ENCODE data around the gene SMARCC1. TPM values are rescaled to one million over a fixed set of nuclear protein-coding genes. Genes with fewer than 3 reads are reported as not detected.

Gene SMARCC1
- total RNA-seq, 2 donors from 2014 or later, result 98.0 to 118 TPM

- no peak for ATAC-seq (replicated peaks in 1 of 2)
- H3K4me1 Mint-ChIP-seq (ENCODE audit: low read depth), result no peaks in the 10 kb centered on the region
- no peaks in the 10 kb centered on the region for H3K9me3 Mint-ChIP-seq
- no peaks in the 10 kb centered on the region for H3K36me3 Mint-ChIP-seq (ENCODE audit: insufficient read depth in 2 of 2)
- no peak overlapping the region for H3K27ac Mint-ChIP-seq
- no peaks in the 10 kb centered on the region for H3K27me3 Mint-ChIP-seq (ENCODE audit: low read depth)
- DNase-seq, result no peak
- H3K4me3 Mint-ChIP-seq, result no peak overlapping the region
Measured at GRCh38 chr3:47565734-47566550, 215.8 kb downstream of the SMARCC1 start.

GRCh38 chr3:47556351-47556750 lies 225.3 kb downstream of the SMARCC1 start:
- H3K27ac Mint-ChIP-seq, result no peak overlapping the region

DNA sequence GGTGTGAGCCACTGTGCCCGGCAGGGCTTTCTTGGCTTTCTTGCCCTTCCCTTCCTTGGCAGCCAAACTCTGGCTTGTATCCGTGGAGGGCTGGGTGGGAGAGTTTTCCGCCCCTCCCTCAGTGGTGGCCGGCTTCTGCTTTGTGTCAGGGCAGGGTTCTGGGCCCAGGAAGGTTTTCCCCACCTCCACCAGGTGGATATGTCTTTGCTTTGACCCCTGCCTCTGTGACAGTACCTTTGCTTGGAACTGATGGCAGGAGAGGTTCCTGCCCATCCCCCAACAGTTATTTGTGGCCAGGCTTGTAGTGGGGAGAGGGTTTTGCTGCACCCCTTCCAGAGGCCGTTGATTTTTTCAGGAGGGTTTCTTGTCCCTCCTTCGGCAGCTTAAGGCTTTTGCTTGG lies 227.4 kb downstream of the SMARCC1 start:
- no peak for DNase-seq
- ATAC-seq (replicated peaks in 1 of 2), result no peak
- no peaks in the 10 kb centered on the region for H3K9me3 Mint-ChIP-seq
- H3K27ac Mint-ChIP-seq, result no peak overlapping the region
- no peaks in the 10 kb centered on the region for H3K4me1 Mint-ChIP-seq (ENCODE audit: low read depth)
- peaks cover 0 to 2% of the 10 kb centered on the region in 2 donors for H3K36me3 Mint-ChIP-seq (ENCODE audit: insufficient read depth in 2 of 2)
- no peak overlapping the region for H3K4me3 Mint-ChIP-seq
- peaks cover 21% of the 10 kb centered on the region for H3K27me3 Mint-ChIP-seq (ENCODE audit: low read depth)

More at GRCh38 chr3:47556351-47556750, 225.3 kb downstream of the SMARCC1 start:
- peaks cover 0 to 2% of the 10 kb centered on the region in 2 donors for H3K36me3 Mint-ChIP-seq (ENCODE audit: insufficient read depth in 2 of 2)
- H3K9me3 Mint-ChIP-seq, result no peaks in the 10 kb centered on the region
- no peaks in the 10 kb centered on the region for H3K4me1 Mint-ChIP-seq (ENCODE audit: low read depth)
- DNase-seq (no peak), ATAC-seq (replicated peaks in 1 of 2) (no peak)
- H3K27me3 Mint-ChIP-seq (ENCODE audit: low read depth), result peaks cover 7% of the 10 kb centered on the region
- no peak overlapping the region for H3K4me3 Mint-ChIP-seq

DNA sequence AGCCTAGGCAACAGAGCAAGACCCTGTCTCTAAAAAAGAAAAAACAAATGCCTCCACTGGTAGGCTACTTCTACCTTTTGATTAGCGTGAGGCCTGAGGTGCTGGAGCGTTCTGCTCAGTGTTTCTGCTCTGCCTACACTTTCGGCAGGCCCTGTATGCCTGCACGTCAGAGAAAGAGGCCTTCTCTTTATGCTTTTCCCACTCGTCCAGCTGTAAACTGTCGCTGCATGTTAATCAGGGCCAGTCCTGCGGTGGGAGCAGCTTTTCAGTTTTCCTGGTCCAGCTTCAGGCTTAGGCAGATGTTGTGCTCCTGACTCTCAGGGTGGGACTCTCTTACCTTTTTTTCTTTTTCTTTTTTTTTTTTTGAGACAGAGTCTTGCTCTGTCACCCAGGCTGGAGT lies 228.3 kb downstream of the SMARCC1 start:
- H3K36me3 Mint-ChIP-seq (ENCODE audit: insufficient read depth in 2 of 2), result peaks cover 0 to 2% of the 10 kb centered on the region in 2 donors
- DNase-seq, result no peak
- H3K4me3 Mint-ChIP-seq, result no peak overlapping the region
- peaks cover 21% of the 10 kb centered on the region for H3K27me3 Mint-ChIP-seq (ENCODE audit: low read depth)
- no peak for ATAC-seq (replicated peaks in 1 of 2)
- H3K27ac Mint-ChIP-seq, result no peak overlapping the region
- no peaks in the 10 kb centered on the region for H3K4me1 Mint-ChIP-seq (ENCODE audit: low read depth)
- H3K9me3 Mint-ChIP-seq, result no peaks in the 10 kb centered on the region

GRCh38 chr3:47542471-47543173 lies 239.1 kb downstream of the SMARCC1 start:
- H3K4me1 Mint-ChIP-seq (ENCODE audit: low read depth), result peaks cover 9% of the 10 kb centered on the region

GRCh38 chr3:47541583-47542108 lies 240.0 kb downstream of the SMARCC1 start:
- H3K27me3 Mint-ChIP-seq (ENCODE audit: low read depth), result no peaks in the 10 kb centered on the region

More at GRCh38 chr3:47542471-47543173, 239.1 kb downstream of the SMARCC1 start:
- ATAC-seq (replicated peaks in 1 of 2), result no peak
- no peak overlapping the region for H3K27ac Mint-ChIP-seq
- DNase-seq, result no peak
- H3K36me3 Mint-ChIP-seq (ENCODE audit: insufficient read depth in 2 of 2), result no peaks in the 10 kb centered on the region
- H3K9me3 Mint-ChIP-seq, result no peaks in the 10 kb centered on the region
- H3K4me3 Mint-ChIP-seq, result no peak overlapping the region
- H3K27me3 Mint-ChIP-seq (ENCODE audit: low read depth), result peaks cover 1% of the 10 kb centered on the region

GRCh38 chr3:47540281-47540680 lies 241.4 kb downstream of the SMARCC1 start:
- ATAC-seq (replicated peaks in 1 of 2) (no peak), DNase-seq (no peak)
- Mint-ChIP-seq H3K4me1 (ENCODE audit: low read depth) (peaks cover 9% of the 10 kb centered on the region), H3K27ac (no peak overlapping the region), H3K9me3 (no peaks in the 10 kb centered on the region), H3K27me3 (ENCODE audit: low read depth) (no peaks in the 10 kb centered on the region), H3K4me3 (no peak overlapping the region), H3K36me3 (ENCODE audit: insufficient read depth in 2 of 2) (no peaks in the 10 kb centered on the region)

More at GRCh38 chr3:47541583-47542108, 240.0 kb downstream of the SMARCC1 start:
- no peaks in the 10 kb centered on the region for H3K36me3 Mint-ChIP-seq (ENCODE audit: insufficient read depth in 2 of 2)
- peaks cover 9% of the 10 kb centered on the region for H3K4me1 Mint-ChIP-seq (ENCODE audit: low read depth)
- DNase-seq (no peak), ATAC-seq (replicated peaks in 1 of 2) (peak in 1 of 2 donors; percentile 15)
- H3K4me3 Mint-ChIP-seq, result no peak overlapping the region
- no peak overlapping the region for H3K27ac Mint-ChIP-seq
- no peaks in the 10 kb centered on the region for H3K9me3 Mint-ChIP-seq

DNA sequence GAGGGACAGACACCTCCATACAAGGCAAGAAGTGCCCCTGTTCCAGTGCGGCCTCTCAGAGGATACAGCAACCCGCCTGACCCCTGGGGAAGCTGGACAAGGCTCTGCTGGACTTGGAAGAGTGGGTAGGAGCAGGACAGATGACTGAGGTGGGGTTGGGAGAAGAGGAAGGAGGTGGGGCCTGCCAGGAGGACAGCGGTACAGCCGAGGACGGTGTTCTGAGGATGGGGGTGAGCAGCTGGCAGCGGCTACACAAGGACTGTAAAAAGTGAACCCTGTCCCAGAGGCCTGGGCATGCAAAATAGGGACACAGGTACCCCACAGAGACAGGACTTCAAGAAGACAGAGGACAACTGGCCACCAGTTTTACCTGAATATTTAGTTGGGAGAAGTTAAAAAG lies 244.7 kb downstream of the SMARCC1 start:
- Mint-ChIP-seq H3K4me3 (no peak overlapping the region), H3K4me1 (ENCODE audit: low read depth) (peaks cover 9% of the 10 kb centered on the region), H3K27ac (no peak overlapping the region), H3K9me3 (no peaks in the 10 kb centered on the region), H3K27me3 (ENCODE audit: low read depth) (no peaks in the 10 kb centered on the region), H3K36me3 (ENCODE audit: insufficient read depth in 2 of 2) (no peaks in the 10 kb centered on the region)
- ATAC-seq (replicated peaks in 1 of 2), result no peak
- DNase-seq, result no peak

GRCh38 chr3:47536221-47536891 lies 245.3 kb downstream of the SMARCC1 start:
- no peak overlapping the region for H3K27ac Mint-ChIP-seq
- H3K4me1 Mint-ChIP-seq (ENCODE audit: low read depth), result peaks cover 3% of the 10 kb centered on the region
- DNase-seq, result no peak
- H3K9me3 Mint-ChIP-seq, result no peaks in the 10 kb centered on the region
- no peaks in the 10 kb centered on the region for H3K36me3 Mint-ChIP-seq (ENCODE audit: insufficient read depth in 2 of 2)
- no peak overlapping the region for H3K4me3 Mint-ChIP-seq
- H3K27me3 Mint-ChIP-seq (ENCODE audit: low read depth), result no peaks in the 10 kb centered on the region
- no peak for ATAC-seq (replicated peaks in 1 of 2)

Other genes starting within 250 kb of the SMARCC1 start
- under 1 TPM; 0.30 to 0.48 TPM for gene CSPG5, start 203.0 kb downstream of the SMARCC1 start, total RNA-seq
- gene DHX30, start 21.2 kb upstream of the SMARCC1 start, total RNA-seq, result 10 to 100 TPM; 71.1 to 82.8 TPM
- 100 to 1,000 TPM; 135 to 149 TPM for gene MAP4, start 234.5 kb upstream of the SMARCC1 start, total RNA-seq